Common myeloid progenitor, CD34-positive (primary cell): ENCODE data around the gene THRB.

ENCODE experiments used
- CTCF ChIA-PET: fragments of 350-600 bp; sonication (Branson Sonifier 250); formaldehyde crosslinking; loops from one replicate; lab custom pipeline; 2021; ENCODE audit warnings: antibody characterized with exemption; lab: Charles Lee
- POLR2A ChIA-PET: fragments of 350-600 bp; sonication (Branson Sonifier 250); formaldehyde crosslinking; loops from one replicate; lab custom pipeline; 2021; ENCODE audit warnings: antibody characterized with exemption; lab: Charles Lee
- DNase-seq, 3 donors: peaks; one replicate each; pipeline versions ENCODE4 v3.0.0 to v3.0.0-alpha.2; 2013
- H3K27ac ChIP-seq, 2 experiments: 1 replicate in 1 of 2; 2 replicates in 1 of 2; pipeline ENCODE4 v1.7.0; 2013; ENCODE audit warnings: inconsistent platforms in 2 of 2, low read length in 2 of 2, mild to moderate bottlenecking in 2 of 2, low read depth in 1 of 2, moderate library complexity in 1 of 2; ENCODE audit not compliant: severe bottlenecking in 2 of 2, insufficient read depth in 1 of 2, poor library complexity in 1 of 2
- H3K27me3 ChIP-seq, 5 experiments: replicated peaks in 2 of 5; 1 replicate in 3 of 5; 2 replicates in 2 of 5; pipeline versions ENCODE4 v1.6.1 to v1.7.0; 2013; ENCODE audit warnings: low read length in 4 of 5, mild to moderate bottlenecking in 2 of 5, moderate library complexity in 2 of 5, inconsistent platforms in 1 of 5; ENCODE audit not compliant: insufficient read depth in 5 of 5, control insufficient read depth in 4 of 5
- H3K36me3 ChIP-seq, 4 experiments: 1 replicate in 2 of 4; 2 replicates in 2 of 4; pipeline versions ENCODE4 v1.6.1 to v1.7.0; 2013; ENCODE audit warnings: low read length in 3 of 4, control low read depth in 1 of 4, mild to moderate bottlenecking in 1 of 4; ENCODE audit not compliant: control insufficient read depth in 4 of 4, insufficient read depth in 4 of 4
- H3K4me1 ChIP-seq, 4 experiments: 1 replicate in 3 of 4; 2 replicates in 1 of 4; pipeline versions ENCODE4 v1.6.1 to v1.7.1; 2013; ENCODE audit warnings: low read length in 3 of 4, mild to moderate bottlenecking in 3 of 4, control low read depth in 1 of 4, inconsistent platforms in 1 of 4, moderate library complexity in 1 of 4; ENCODE audit not compliant: control insufficient read depth in 4 of 4, insufficient read depth in 4 of 4; ENCODE audit errors: control extremely low read depth in 1 of 4
- H3K4me3 ChIP-seq, 7 experiments: 1 replicate in 4 of 7; 2 replicates in 3 of 7; pipeline versions ENCODE4 v1.5.1 to v1.7.0; 2013; ENCODE audit warnings: mild to moderate bottlenecking in 7 of 7, low read length in 6 of 7, moderate library complexity in 6 of 7, inconsistent platforms in 2 of 7, low read depth in 2 of 7, control low read depth in 1 of 7; ENCODE audit not compliant: insufficient read depth in 4 of 7, control insufficient read depth in 1 of 7; ENCODE audit errors: extremely low read depth in 1 of 7
- H3K9me3 ChIP-seq, 5 experiments: 1 replicate in 4 of 5; 2 replicates in 1 of 5; pipeline versions ENCODE4 v1.6.1 to v1.7.1; 2013; ENCODE audit warnings: low read length in 4 of 5, mild to moderate bottlenecking in 2 of 5, inconsistent platforms in 1 of 5, low read depth in 1 of 5, moderate library complexity in 1 of 5; ENCODE audit not compliant: control insufficient read depth in 4 of 5, insufficient read depth in 2 of 5; ENCODE audit errors: control extremely low read depth in 1 of 5
- WGBS: methylation state at CpG from one replicate; pipeline ENCODE4 v1.1.5; 2013; ENCODE audit not compliant: insufficient coverage; 5-methylcytosine and 5-hydroxymethylcytosine counted together

The THRB gene

DNA sequence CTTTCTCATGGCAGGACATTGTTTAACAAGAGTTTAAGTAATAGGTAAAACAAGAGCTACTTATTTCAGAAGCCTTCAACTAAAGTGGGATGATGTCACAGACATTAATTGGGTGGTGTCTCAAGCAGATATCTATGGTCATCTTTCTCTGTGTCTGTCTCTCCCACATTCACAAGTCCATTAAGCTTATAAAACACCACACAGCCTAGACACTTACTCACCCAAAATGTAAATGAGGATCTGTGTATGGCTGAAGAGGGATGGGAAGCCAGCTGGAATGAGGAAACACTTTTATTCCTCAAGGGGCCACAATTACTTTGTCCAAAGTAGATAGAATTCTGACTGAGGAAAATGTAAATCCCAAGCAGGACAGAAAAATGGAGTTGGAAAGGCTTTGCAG is 183.8 kb downstream of the THRB start:
- CTCF ChIA-PET = no interaction called here
- no peak overlapping the region for H3K4me3 ChIP-seq
- no peak overlapping the region for H3K27ac ChIP-seq
- no peak for DNase-seq
- H3K4me1 ChIP-seq = peaks cover 0 to 11% (median 8%) of the 10 kb centered on the region in 4 experiments
- H3K9me3 ChIP-seq = no peaks in the 10 kb centered on the region
- H3K36me3 ChIP-seq = no peaks in the 10 kb centered on the region
- H3K27me3 ChIP-seq = no peaks in the 10 kb centered on the region
- POLR2A ChIA-PET = no interaction called here

DNA sequence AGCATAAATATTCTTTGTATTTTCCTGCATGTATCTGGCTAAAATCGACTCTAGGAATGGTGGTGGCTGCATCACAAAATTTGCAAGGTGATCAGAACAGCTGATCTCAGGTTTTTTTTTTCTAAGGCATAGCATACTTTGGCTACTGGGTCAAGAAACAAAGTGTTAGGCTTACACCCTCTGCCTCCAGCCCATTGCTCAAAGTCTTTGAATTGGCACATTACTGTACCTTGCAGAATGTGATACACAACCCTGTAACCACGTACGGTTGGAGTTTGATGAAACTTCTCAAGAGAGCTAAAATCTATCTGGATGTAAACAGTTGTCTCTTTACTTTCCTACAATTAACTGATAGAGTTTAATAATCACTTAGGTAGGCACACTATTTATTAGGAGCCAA is 188.1 kb downstream of the THRB start:
- DNase-seq = no peak
- ChIA-PET POLR2A (interaction anchor here (0.6 kb wide), 1 partner anchor 47 kb away, joined by 3 read pairs; no protein-coding TSS in a partner anchor), CTCF (interaction anchor here (0.9 to 1.9 kb wide), 2 partner anchors 17 to 27 kb away, joined by 3 to 6 read pairs; no protein-coding TSS in a partner anchor)
- no peak overlapping the region for H3K4me3 ChIP-seq
- no peaks in the 10 kb centered on the region for H3K27me3 ChIP-seq
- no peaks in the 10 kb centered on the region for H3K36me3 ChIP-seq
- WGBS = 96% methylated on average over 3 of the region's 3 CpGs
- no peaks in the 10 kb centered on the region for H3K9me3 ChIP-seq
- peaks cover 0 to 13% (median 5%) of the 10 kb centered on the region in 4 experiments for H3K4me1 ChIP-seq
- no peak overlapping the region for H3K27ac ChIP-seq

DNA sequence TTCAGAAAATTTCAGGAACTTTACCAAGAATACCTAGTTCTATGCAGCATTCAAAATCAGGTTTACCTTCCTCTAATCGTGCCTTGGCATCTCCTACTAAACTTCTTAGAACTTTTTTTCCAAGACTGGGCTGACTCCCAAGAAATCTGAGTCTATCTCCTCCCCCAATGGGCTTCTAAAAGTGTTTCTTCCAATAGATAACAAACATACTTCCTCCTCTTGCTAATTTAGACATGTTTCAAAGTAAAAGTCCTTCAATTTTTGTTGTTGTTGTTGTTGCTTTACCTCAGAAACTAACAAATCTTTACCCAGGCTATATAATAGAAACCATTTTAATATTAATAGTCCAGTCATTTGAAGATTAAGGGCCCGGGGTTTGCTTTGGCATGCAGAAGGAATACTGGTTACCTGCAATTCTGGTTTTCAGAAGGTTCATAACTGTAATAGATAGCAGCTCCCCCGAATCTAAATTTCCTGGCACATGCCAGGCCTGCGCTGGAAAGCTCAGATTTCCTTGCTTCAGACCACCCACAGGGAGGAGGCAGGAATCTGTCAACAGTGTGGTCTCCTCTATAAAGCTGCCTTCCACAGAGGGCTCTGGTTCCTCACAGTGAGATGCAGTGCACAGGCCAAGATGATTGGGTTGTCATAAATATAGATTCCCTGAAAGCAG is 188.7 kb downstream of the THRB start:
- DNase-seq = peak in 1 of 3 donors; percentile 19

DNA sequence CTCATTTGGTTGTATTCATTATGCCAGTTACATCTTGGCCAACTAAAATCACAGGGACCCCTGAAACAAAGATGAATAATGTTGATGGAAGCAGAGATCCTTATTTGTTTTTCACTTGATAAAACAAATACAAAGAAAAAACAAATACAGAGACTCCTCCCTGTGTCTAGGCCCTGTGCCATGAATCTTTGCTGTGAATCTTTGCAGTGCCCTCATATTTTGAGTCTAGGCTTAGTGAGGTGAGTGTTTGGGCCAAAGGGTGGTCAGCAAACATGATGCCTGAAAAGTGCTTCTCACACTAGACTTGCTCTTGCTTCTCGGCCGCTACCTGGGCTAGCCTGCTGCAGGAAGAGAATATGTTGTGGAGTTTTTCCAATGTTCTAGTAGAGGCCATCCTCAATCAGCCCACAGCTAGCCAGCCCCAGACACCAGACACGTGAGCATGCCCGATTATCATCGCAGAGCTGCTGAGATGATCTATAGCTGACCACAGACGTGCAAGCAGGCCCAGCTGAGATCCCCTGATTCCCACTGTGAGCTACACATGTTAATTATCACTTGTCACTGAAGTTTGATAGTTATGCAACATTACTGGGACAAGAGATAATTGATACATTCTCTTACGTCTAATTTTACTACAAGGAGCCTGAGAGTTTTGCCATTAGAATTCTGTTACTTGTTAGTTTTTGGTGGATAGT is 191.4 kb downstream of the THRB start:
- WGBS = 100% methylated on average over 5 of the region's 7 CpGs
- Histone ChIP-seq H3K27me3 (no peaks in the 10 kb centered on the region), H3K27ac (no peak overlapping the region), H3K36me3 (no peaks in the 10 kb centered on the region), H3K9me3 (no peaks in the 10 kb centered on the region), H3K4me3 (no peak overlapping the region), H3K4me1 (peaks cover 0 to 36% (median 17%) of the 10 kb centered on the region in 4 experiments)
- DNase-seq = peak in 1 of 3 donors; percentile 35
- ChIA-PET CTCF (no interaction called here), POLR2A (no interaction called here)

More for the DNA sequence above, 188.7 kb downstream of the THRB start:
- ChIA-PET CTCF (interaction anchor here (0.9 to 1.9 kb wide), 2 partner anchors 17 to 26 kb away, joined by 3 to 6 read pairs; no protein-coding TSS in a partner anchor), POLR2A (interaction anchor here (0.6 kb wide), 1 partner anchor 46 kb away, joined by 3 read pairs; no protein-coding TSS in a partner anchor)
- H3K4me3 ChIP-seq = no peak overlapping the region
- 23% methylated on average over 3 of the region's 4 CpGs for WGBS
- no peaks in the 10 kb centered on the region for H3K9me3 ChIP-seq
- no peak overlapping the region for H3K27ac ChIP-seq
- peaks cover 0 to 15% (median 5%) of the 10 kb centered on the region in 4 experiments for H3K4me1 ChIP-seq
- H3K27me3 ChIP-seq = no peaks in the 10 kb centered on the region
- no peaks in the 10 kb centered on the region for H3K36me3 ChIP-seq

DNA sequence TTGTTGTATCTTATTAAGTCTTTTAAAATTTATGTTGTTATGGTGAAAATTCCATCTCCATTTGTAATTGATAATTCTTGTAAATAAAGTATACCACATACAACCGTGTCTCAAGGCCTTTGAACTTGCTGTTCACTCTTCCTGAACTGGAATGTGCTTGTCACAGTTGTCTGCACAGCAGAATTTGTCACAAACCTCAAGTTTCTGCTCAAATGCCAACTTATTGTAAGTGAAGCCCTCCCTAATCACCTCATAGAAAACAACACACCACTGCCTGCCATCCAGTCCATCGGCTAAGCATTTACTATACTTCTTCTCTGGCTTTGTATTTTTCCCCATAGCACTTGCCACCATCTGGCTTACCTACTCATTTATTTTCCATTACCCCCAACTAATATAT is 192.3 kb downstream of the THRB start:
- no peaks in the 10 kb centered on the region for H3K36me3 ChIP-seq
- peaks cover 0 to 43% (median 20%) of the 10 kb centered on the region in 4 experiments for H3K4me1 ChIP-seq
- 100% methylated on average over 1 of the region's 2 CpGs for WGBS
- DNase-seq = no peak
- H3K27ac ChIP-seq = no peak overlapping the region
- ChIA-PET CTCF (no interaction called here), POLR2A (no interaction called here)
- H3K9me3 ChIP-seq = no peaks in the 10 kb centered on the region
- no peak overlapping the region for H3K4me3 ChIP-seq
- no peaks in the 10 kb centered on the region for H3K27me3 ChIP-seq

DNA sequence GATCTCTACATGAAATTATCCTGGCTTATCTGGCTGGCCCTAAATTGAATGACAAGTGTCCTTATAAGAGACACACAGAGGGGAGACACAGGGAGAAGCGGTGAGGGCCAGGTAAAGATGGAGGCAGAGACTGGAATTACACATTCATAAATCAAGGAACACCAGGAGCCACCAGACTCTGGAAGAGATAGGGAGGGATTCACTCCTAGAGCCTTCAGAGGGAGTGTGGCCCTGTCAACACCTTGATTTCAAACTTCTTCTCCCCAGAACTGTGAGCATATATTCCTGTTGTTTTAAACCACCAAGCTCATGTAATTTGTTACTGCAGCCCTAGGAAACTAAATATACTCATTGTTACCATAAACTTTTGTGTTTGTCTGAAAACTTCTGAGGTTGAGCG is 193.7 kb downstream of the THRB start:
- Histone ChIP-seq H3K9me3 (no peaks in the 10 kb centered on the region), H3K36me3 (no peaks in the 10 kb centered on the region), H3K27me3 (no peaks in the 10 kb centered on the region), H3K4me1 (peaks cover 2 to 53% (median 23%) of the 10 kb centered on the region in 4 experiments), H3K4me3 (no peak overlapping the region), H3K27ac (no peak overlapping the region)
- ChIA-PET POLR2A (no interaction called here), CTCF (no interaction called here)
- no peak for DNase-seq
- 100% methylated on average over 1 of the region's 2 CpGs for WGBS
